Measurements from ENCODE around the gene SRRM1.

The SRRM1 gene

DNA sequence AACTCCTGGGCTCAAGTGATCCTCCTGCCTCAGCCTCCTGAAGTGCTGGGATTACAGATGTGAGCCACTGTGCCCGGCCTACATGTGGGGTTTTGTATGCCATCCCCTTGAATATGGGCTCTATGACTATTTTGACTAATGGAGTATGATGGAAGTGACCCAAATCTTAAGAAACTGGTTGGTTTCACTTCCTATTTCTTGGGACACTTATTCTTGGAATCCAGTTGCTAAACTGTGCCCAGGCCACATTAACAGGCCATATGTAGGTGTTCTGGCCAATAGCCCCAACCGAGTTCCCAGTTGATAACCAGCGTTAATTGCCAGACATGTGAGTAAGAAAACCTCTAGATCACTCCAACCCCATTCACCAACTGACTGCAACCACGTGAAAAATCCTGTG is 65.8 kb downstream of the SRRM1 start:
- ChIA-PET POLR2A (interaction anchor here (1.3 kb wide), 1 partner anchor 36 kb away, joined by 5 read pairs; the partner anchor contains the start of gene CLIC4), CTCF (no interaction called here)
- TF ChIP-seq, protein P1, sequence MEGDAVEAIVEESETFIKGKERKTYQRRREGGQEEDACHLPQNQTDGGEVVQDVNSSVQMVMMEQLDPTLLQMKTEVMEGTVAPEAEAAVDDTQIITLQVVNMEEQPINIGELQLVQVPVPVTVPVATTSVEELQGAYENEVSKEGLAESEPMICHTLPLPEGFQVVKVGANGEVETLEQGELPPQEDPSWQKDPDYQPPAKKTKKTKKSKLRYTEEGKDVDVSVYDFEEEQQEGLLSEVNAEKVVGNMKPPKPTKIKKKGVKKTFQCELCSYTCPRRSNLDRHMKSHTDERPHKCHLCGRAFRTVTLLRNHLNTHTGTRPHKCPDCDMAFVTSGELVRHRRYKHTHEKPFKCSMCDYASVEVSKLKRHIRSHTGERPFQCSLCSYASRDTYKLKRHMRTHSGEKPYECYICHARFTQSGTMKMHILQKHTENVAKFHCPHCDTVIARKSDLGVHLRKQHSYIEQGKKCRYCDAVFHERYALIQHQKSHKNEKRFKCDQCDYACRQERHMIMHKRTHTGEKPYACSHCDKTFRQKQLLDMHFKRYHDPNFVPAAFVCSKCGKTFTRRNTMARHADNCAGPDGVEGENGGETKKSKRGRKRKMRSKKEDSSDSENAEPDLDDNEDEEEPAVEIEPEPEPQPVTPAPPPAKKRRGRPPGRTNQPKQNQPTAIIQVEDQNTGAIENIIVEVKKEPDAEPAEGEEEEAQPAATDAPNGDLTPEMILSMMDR (IDR thresholded peaks at IDR 0.05; ENCODE audit: insufficient read depth, low read length, missing control alignments): no peak
- no peak for DNase-seq (ENCODE audit: low read depth, low spot score)
- H3K4me3 ChIP-seq (ENCODE audit: low read depth, low read length): no peak overlapping the region

DNA sequence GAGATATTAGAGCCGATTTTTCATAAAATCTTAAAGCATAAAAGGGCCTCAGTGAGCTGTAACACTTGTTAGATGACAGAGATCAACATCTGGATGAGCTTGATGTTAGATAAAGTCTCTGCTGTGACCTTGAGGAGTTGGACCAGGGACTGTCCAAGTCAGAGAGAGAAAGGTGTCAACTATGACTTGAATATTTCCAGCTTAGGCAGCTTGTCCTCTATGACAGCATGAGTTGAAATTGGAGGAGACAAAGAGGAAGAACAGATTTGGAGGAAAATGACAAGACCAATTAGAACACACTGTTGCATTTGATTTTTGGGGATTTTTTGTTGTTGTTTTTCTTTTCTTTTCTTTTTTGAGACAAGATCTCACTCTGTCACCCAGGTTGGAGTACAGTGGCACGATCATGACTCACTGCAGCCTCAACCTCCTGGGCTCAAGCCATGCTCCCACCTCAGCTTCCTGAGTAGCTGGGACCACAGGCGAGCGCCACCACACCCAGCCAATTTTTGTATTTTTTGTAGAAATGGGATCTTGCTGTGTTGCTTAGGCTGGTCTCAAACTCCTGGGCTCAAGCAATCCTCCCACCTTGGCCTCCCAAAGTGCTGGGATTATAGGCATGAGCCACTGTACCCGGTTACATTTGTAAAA is 66.8 kb downstream of the SRRM1 start:
- CTCF ChIA-PET: interaction anchor here (0.6 to 1.2 kb wide), 2 partner anchors 14 to 21 kb away, joined by 3 to 9 read pairs; no protein-coding TSS in a partner anchor
- H3K4me3 ChIP-seq (ENCODE audit: low read depth, low read length): no peak overlapping the region
- POLR2A ChIA-PET: interaction anchor here (1.3 kb wide), 1 partner anchor 35 kb away, joined by 5 read pairs; the partner anchor contains the start of gene CLIC4
- TF ChIP-seq, protein P1 (IDR thresholded peaks at IDR 0.05; ENCODE audit: insufficient read depth, low read length, missing control alignments): no peak
- no peak for DNase-seq (ENCODE audit: low read depth, low spot score)

DNA sequence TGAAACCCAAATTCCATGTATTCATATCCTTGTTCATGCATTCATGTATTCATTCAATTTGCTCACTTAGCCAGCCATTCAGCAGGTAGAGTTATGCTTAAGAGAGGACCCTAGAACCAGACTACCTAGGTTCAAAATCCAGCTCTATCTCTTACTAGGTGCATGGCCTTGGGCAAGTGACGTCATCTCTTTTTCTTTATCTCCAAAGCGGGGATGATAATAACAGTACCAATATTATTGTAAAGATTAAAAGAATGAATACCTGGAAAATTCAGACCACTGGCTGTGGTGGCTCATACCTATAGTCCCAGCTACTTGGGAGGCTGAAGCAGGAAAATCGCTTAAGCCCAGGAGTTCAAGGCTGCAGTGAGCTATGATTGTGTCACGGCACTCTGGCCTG is 68.2 kb downstream of the SRRM1 start:
- CTCF ChIA-PET: interaction anchor here (0.6 to 1.3 kb wide), 4 partner anchors 23 to 119 kb away, joined by 3 to 4 read pairs (median 3); partner anchors contain the start of gene CLIC4
- H3K4me3 ChIP-seq (ENCODE audit: low read depth, low read length): no peak overlapping the region
- TF ChIP-seq, protein P1 (IDR thresholded peaks at IDR 0.05; ENCODE audit: insufficient read depth, low read length, missing control alignments): no peak
- no peak for DNase-seq (ENCODE audit: low read depth, low spot score)
- POLR2A ChIA-PET: interaction anchor here (0.9 to 3.8 kb wide), 2 partner anchors 16 to 34 kb away, joined by 3 to 29 read pairs; partner anchors contain the start of gene CLIC4

DNA sequence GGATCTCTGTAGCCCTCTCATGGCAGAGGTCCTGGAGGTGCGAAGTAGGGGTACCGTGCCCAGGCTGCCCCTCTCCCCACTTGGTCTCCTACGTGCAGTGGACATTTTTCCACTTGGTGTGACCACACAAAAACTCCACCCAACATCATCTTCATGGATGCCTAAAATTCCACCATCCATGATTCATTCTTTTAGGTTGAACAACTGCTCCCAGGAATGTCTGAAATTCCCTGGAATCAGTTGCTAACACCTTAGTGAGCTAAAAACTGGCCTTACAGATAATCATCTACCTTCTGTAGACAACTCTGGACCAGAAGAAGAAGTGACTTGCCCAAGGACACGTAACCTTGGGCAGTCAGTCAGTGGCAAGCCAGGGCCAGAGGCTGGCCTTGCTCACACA is 70.1 kb downstream of the SRRM1 start:
- ChIA-PET POLR2A (interaction anchor here (0.7 to 3.8 kb wide), 4 partner anchors 12 to 32 kb away, joined by 3 to 29 read pairs (median 6); partner anchors contain the start of gene CLIC4), CTCF (interaction anchor here (1.3 to 2.1 kb wide), 4 partner anchors 10 to 117 kb away, joined by 3 to 8 read pairs (median 4); no protein-coding TSS in a partner anchor)

DNA sequence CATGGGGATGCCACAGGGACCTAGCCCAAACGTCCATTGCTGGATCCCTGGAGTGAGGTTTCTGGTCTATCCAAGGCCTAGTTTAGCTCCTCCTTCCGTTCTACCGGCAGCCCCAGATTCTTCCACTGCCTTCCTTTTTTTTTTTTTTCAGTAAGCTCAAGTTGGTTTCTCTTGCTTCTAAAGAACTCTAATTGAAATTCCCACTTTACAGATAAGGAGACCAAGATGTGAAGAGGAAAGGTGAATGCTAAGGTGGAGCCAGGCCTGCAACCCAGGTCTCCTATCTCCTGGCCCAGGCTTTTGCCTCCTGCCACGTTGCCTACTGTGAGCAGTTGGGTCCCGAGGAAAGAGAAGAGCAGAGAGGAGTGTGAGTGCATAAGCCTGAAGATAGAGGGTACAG is 70.6 kb downstream of the SRRM1 start:
- H3K4me3 ChIP-seq (ENCODE audit: low read depth, low read length): no peak overlapping the region
- DNase-seq (ENCODE audit: low read depth, low spot score): no peak
- TF ChIP-seq, protein P1 (IDR thresholded peaks at IDR 0.05; ENCODE audit: insufficient read depth, low read length, missing control alignments): no peak
- POLR2A ChIA-PET: interaction anchor here (0.5 to 3.8 kb wide), 5 partner anchors 11 to 34 kb away, joined by 3 to 29 read pairs (median 5); partner anchors contain the start of gene CLIC4
- CTCF ChIA-PET: interaction anchor here (1.3 to 2.1 kb wide), 5 partner anchors 11 to 117 kb away, joined by 3 to 8 read pairs (median 4); no protein-coding TSS in a partner anchor

More for the DNA sequence above, 70.1 kb downstream of the SRRM1 start:
- H3K4me3 ChIP-seq (ENCODE audit: low read depth, low read length): no peak overlapping the region
- TF ChIP-seq, protein P1 (IDR thresholded peaks at IDR 0.05; ENCODE audit: insufficient read depth, low read length, missing control alignments): no peak
- DNase-seq (ENCODE audit: low read depth, low spot score): no peak
